HG03457 (cell line): ENCODE results near the gene PHLDB1.
"Not testable (repeated sequence)": the region's sequence is repeated elsewhere in the genome, so short reads cannot be mapped to it uniquely, and the experiment has no call there.

Source experiments
- ATAC-seq: cut with Tn5 transposase; IDR thresholded peaks from one replicate; pipeline ENCODE4 v1.9.1; 2021; ENCODE audit warnings: moderate number of reproducible peaks; ENCODE audit not compliant: unreplicated experiment

The PHLDB1 gene

GRCh38 chr11:118658429-118659313 is 51.3 kb downstream of the PHLDB1 start:
- no peak for ATAC-seq

GRCh38 chr11:118659314-118659952 is 52.0 kb downstream of the PHLDB1 start:
- ATAC-seq, result no peak

DNA sequence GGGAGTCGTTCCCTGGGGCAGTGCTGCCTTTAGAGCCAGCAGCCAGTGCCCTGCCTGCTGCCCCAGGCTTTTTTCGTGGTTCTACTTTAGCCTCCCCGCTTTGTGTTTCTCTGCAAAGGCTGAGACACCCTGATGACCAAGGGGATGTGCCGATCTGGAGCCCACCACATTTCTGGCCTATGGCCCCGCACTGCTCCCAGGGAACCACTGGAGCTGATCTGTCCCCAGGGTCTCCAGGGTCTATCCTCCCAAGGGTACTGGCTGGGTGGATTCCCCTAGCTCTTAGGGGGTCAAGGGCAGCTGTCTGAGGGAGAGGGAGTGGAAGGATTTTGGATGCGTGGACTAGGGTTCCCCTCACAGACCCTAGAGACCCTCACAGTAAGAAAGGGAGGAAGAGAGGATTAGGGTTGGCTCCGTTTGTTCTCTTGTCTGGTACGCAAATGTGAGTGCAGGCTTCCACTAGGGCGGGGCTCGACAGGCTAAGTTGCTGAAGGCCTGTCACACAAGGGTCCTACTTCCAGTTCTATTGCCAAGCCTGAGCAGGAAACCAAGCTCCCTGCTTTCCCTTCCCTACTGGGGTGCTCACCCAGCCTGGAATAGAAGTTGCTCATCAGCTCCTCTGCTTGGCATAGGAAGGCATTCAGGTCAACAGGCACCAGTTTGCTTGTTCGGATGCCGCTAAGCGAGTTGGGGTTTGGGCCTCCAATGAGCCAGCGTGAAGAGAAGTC is 52.7 kb downstream of the PHLDB1 start:
- ATAC-seq, result no peak

GRCh38 chr11:118660681-118661424 is 53.4 kb downstream of the PHLDB1 start:
- no peak for ATAC-seq

- ATAC-seq, result no peak
Measured at GRCh38 chr11:118661425-118662301, 54.2 kb downstream of the PHLDB1 start.

DNA sequence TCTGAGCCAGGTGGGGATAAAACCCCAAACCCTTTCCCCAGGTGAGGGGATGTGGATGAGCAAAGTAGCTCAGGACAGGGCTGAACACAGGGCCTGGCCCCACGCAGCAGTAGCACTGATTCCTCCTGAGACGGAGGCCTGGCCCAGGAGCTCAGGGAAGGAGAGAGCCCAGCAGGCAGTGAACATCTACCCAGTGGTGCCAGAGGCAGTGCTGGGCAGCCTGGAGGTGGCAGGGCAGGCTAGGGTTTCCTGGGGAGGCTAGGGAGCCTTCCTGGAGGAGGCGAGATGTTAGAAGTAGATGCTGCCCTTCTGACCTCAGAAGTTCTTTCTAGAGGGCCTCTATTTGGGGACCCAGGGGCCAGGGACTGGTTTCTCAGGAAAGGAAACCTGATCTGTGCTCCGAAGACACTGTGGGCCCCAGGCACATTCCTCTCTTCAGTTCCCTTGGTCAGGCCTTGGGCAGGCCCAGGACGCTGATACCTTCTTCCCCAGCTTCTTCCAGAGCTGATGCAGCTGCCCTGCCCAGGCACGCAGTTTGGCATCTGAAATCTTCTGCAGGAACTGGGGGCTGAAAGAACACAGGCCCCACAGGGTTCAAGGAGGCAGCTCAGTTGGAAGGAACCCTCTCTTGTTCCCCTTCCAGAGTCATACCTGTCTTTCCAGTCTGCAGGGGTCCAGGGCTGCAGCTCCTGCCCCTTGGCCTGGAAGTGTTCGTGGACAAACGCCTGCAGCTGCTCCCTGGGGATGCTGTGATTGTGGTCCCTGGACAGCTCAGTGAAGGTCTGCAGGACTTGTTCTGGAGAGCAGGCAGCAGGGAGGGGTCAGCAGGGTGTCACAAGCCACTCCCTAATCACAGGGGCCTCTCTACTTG is 55.2 kb downstream of the PHLDB1 start:
- no peak for ATAC-seq

GRCh38 chr11:118663381-118663780 is 56.0 kb downstream of the PHLDB1 start:
- ATAC-seq, result no peak

GRCh38 chr11:118663902-118664301 is 56.5 kb downstream of the PHLDB1 start:
- ATAC-seq, result no peak

GRCh38 chr11:118666371-118666770 is 59.0 kb downstream of the PHLDB1 start:
- ATAC-seq, result no peak

GRCh38 chr11:118670063-118670462 is 62.6 kb downstream of the PHLDB1 start:
- ATAC-seq, result no peak

GRCh38 chr11:118671254-118671653 is 63.8 kb downstream of the PHLDB1 start:
- no peak for ATAC-seq

GRCh38 chr11:118672846-118673245 is 65.4 kb downstream of the PHLDB1 start:
- no peak for ATAC-seq

DNA sequence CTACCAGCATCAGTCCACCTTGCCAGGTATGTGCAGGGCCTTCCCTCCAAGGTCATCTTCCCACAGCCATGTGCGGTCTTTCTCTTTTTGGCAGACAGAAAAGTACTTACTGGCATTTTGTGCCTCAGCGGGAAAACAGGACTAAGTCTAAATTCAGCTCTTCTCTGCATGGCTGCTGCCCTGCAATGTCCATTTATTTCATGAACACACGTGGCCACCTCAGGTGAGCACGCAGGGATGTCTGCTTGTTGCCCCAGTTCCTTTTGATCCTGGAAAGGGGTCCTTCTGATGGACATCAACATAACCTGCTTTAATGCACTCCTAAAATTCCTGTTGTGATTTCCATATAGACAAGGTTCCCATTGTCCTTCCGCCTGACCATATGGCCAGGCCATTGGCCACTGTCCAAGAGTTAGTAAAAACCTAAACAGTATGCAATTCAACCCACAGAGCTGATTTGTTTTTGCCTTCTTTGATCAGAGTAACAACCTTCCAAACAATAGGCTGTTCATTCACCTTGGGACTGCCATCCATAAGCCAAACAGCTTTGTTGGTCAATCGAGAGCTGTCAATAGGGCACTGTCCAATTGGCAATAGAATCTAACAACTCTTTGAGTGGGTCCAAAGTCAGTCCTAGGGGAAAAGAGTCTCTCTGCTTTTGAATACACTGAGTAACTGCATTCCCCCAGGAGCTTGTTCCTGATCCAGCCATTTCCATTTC is 66.1 kb downstream of the PHLDB1 start:
- ATAC-seq, result no peak

GRCh38 chr11:118674082-118674435 is 66.6 kb downstream of the PHLDB1 start:
- no peak for ATAC-seq

DNA sequence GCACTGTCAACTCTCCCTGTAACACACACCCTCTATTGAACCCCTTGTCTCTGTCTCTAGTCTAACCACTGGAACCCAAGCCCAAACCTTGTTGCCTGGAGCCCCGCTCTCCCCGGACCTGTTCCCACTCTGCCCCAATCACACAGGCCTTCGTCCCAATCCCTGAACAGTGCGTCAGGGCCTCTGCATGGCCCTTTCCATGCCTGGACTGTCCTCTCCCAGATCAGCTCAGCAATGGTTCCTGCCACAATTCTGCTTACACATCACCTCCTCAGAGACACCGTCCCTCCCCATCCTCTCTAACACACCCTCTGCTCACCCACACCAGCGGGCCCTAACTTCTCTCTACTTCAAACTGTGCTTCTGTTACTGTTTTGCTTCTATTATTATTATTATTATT is 70.6 kb downstream of the PHLDB1 start:
- no peak for ATAC-seq

- ATAC-seq, result not testable (repeated sequence)
Measured at GRCh38 chr11:118678908-118679307, 71.5 kb downstream of the PHLDB1 start.

DNA sequence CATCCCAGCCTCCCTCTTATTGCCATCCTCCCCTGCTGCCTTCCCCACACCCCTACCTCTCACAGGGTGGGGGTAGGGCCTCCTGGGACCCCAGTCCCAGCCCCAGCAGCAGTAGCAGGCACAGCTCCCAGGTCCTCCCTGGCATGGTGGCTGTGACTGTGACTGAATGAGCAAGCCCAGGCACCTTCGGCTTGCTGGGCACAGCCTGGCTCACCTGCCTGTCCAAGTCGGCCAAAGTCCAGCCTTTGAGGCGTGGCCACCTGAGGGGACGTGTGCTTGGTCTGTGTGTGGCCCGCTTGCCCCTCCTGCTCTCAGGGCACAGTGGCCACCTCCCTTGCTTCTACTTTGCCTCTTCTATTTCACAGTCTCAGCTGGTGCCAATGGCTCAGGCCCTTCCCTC is 72.1 kb downstream of the PHLDB1 start, which contains the start of gene TREH:
Gene TREH (minus strand): TSS at position 168 of the 400 bp plus-strand sequence. CDS start 23 bp downstream, at position 145.
- ATAC-seq, result no peak

DNA sequence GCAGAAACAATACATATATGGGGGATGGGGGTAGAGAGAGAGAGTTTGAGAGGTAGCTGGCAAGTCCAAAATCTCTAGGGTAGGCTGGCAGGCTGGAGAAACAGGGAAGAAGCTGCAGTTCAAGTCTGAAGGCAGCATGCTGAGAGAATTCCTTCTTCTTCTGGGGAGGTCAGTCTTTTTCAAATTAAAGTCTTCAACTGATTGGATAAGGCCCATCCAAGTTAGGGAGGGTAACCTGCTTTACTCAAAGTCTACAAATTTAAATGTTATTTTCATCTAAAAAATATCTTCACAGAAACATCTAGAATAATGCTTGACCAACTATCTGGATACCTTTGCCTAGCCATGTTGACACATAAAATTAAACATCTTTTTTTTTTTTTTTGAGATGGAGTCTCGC is 75.0 kb downstream of the PHLDB1 start:
- no peak for ATAC-seq
